Vagina (tissue), 2 donors: Measurements from ENCODE around the gene RB1. TPM values are rescaled to one million over a fixed set of nuclear protein-coding genes. Genes with fewer than 3 reads are reported as not detected.

ENCODE experiments used
- DNase-seq, 2 donors: peaks; one replicate each; pipeline ENCODE4 v3.0.0-alpha.2; 2017; ENCODE audit errors: extremely low spot score in 2 of 2
- H3K27ac ChIP-seq: fragments of 200-600 bp; sonication (generic); one replicate; pipeline ENCODE4 v1.5.1; 2019
- H3K27me3 ChIP-seq: fragments of 200-600 bp; sonication (generic); one replicate; pipeline ENCODE4 v1.5.1; 2019
- H3K36me3 ChIP-seq, 2 donors: fragments of 200-600 bp; sonication (generic); one replicate each; pipeline ENCODE4 v1.5.1; 2017 to 2019
- H3K4me1 ChIP-seq: fragments of 200-600 bp; sonication (generic); one replicate; pipeline ENCODE4 v1.5.1; 2019
- H3K4me3 ChIP-seq, 2 donors: fragments of 200-600 bp; sonication (generic); 1 replicate in 1 of 2; 2 replicates in 1 of 2; pipeline ENCODE4 v1.5.1; 2016 to 2019
- H3K9me3 ChIP-seq: fragments of 200-600 bp; sonication (generic); one replicate; pipeline ENCODE4 v1.5.1; 2019
- POLR2A ChIP-seq, 2 donors: fragments of 450-650 bp; IDR thresholded peaks; one replicate each; pipeline ENCODE4 v1.6.1; 2017; ENCODE audit warnings: antibody characterized with exemption in 2 of 2, mild to moderate bottlenecking in 2 of 2, moderate library complexity in 2 of 2
- POLR2AphosphoS5 ChIP-seq, 2 donors: sonication (generic); formaldehyde crosslinking; IDR thresholded peaks; one replicate each; pipeline ENCODE4 v1.9.0; 2017; ENCODE audit warnings: antibody characterized with exemption in 2 of 2, mild to moderate bottlenecking in 2 of 2, low read depth in 1 of 2; ENCODE audit not compliant: insufficient read depth in 1 of 2
- intact Hi-C: fragments of 100-400 bp; cut with DNase I; formaldehyde crosslinking; loops from one replicate; pipeline ENCODE4 v1.15.1; 2023
- total RNA-seq: library from RNA; depleted of rRNA; stranded (reverse); fragments of >200 nt; gene quantifications from one replicate; pipeline ENCODE4 v1.2.3, GENCODE V29; 2016
- TF ChIP-seq, protein P1 (sequence below), 3 experiments: fragments of 450-650 bp in 2 of 3; fragments of 200-600 bp in 1 of 3; sonication (generic) in 1 of 3; IDR thresholded peaks; one replicate each; pipeline ENCODE4 v1.5.1; 2017 to 2019; ENCODE audit warnings: antibody characterized with exemption in 3 of 3, mild to moderate bottlenecking in 2 of 3, moderate library complexity in 2 of 3

The RB1 gene
- total RNA-seq, 1 donor from 2014 or later, result 34.4 TPM

DNA sequence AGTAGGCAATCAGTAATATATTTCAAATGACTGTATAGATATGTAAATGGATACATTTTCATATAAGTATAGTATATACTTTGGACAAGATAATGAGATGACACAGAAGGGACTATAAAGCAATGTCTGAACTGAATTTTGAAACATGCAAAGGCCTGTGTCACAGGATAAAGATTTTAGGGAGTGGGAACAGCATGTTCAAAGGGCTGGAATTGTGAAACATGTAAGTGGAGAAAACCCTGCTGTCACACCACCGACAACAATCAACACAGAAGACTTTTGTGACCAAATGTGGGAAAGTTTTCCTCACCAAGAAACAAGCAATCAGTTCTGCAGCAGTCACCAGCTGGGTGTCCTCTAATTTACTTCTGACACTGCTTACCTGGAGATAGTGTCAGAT lies 66.4 kb downstream of the RB1 start:
- H3K36me3 ChIP-seq, result peaks cover 0 to 9% of the 10 kb centered on the region in 2 donors
- H3K9me3 ChIP-seq, result no peaks in the 10 kb centered on the region
- TF ChIP-seq POLR2A (IDR thresholded peaks at IDR 0.05) (no peak), POLR2AphosphoS5 (IDR thresholded peaks at IDR 0.05; ENCODE audit: insufficient read depth in 1 of 2, low read depth in 1 of 2) (no peak)
- TF ChIP-seq, protein P1, sequence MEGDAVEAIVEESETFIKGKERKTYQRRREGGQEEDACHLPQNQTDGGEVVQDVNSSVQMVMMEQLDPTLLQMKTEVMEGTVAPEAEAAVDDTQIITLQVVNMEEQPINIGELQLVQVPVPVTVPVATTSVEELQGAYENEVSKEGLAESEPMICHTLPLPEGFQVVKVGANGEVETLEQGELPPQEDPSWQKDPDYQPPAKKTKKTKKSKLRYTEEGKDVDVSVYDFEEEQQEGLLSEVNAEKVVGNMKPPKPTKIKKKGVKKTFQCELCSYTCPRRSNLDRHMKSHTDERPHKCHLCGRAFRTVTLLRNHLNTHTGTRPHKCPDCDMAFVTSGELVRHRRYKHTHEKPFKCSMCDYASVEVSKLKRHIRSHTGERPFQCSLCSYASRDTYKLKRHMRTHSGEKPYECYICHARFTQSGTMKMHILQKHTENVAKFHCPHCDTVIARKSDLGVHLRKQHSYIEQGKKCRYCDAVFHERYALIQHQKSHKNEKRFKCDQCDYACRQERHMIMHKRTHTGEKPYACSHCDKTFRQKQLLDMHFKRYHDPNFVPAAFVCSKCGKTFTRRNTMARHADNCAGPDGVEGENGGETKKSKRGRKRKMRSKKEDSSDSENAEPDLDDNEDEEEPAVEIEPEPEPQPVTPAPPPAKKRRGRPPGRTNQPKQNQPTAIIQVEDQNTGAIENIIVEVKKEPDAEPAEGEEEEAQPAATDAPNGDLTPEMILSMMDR (IDR thresholded peaks at IDR 0.05), result no peak
- no peak overlapping the region for H3K27ac ChIP-seq
- H3K4me1 ChIP-seq, result no peaks in the 10 kb centered on the region
- H3K27me3 ChIP-seq, result no peaks in the 10 kb centered on the region
- H3K4me3 ChIP-seq, result no peak overlapping the region
- intact Hi-C loops, result no loop called here
- no peak for DNase-seq

DNA sequence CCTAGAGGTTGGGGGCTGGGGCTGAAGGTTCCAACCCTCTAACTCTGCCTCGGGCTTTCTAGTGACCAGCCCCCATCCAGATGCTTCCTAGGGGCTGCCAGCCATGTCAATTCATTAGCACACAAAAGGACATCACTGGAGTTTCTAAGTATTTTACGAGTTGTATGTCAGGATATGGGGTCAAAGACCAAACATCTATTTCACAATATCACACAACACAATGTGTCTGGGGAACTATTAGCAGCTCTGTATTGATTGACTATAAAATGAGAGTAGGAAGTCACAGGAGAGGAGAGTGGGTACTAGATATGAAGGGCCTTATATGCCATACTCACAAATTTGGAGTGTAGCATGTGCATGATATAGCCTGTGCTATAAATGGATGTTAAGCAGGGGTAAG lies 67.3 kb downstream of the RB1 start:
- Histone ChIP-seq H3K4me1 (no peaks in the 10 kb centered on the region), H3K27me3 (no peaks in the 10 kb centered on the region), H3K27ac (no peak overlapping the region), H3K36me3 (peaks cover 0 to 11% of the 10 kb centered on the region in 2 donors), H3K4me3 (no peak overlapping the region), H3K9me3 (no peaks in the 10 kb centered on the region)
- TF ChIP-seq, protein P1 (IDR thresholded peaks at IDR 0.05), result no peak
- TF ChIP-seq POLR2A (IDR thresholded peaks at IDR 0.05), result no peak
- no peak for TF ChIP-seq POLR2AphosphoS5 (IDR thresholded peaks at IDR 0.05; ENCODE audit: insufficient read depth in 1 of 2, low read depth in 1 of 2)
- intact Hi-C loops, result no loop called here
- DNase-seq, result no peak

DNA sequence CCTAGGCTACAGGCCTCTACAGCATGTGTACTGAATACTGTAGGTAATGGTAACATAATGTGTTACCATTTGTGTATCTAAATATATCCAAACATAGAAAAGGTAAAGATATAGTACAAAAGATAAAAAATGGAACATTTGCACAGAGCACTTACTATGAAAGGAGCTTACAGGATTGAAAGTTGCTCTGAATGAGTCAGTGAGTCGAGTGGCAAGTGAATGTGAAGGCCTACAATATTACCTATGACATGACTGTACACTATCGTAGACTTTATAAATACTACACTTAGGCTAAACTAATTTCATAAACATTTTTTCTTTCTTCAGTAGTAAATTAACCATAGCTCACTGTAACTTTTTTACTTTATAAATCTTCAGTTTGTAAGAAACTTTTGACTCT lies 74.3 kb downstream of the RB1 start:
- Histone ChIP-seq H3K9me3 (no peaks in the 10 kb centered on the region), H3K36me3 (peaks cover 0 to 29% of the 10 kb centered on the region in 2 donors), H3K27me3 (no peaks in the 10 kb centered on the region), H3K27ac (no peak overlapping the region), H3K4me3 (no peak overlapping the region), H3K4me1 (no peaks in the 10 kb centered on the region)
- TF ChIP-seq POLR2AphosphoS5 (IDR thresholded peaks at IDR 0.05; ENCODE audit: insufficient read depth in 1 of 2, low read depth in 1 of 2) (no peak), POLR2A (IDR thresholded peaks at IDR 0.05) (no peak)
- TF ChIP-seq, protein P1 (IDR thresholded peaks at IDR 0.05), result no peak
- no peak for DNase-seq
- intact Hi-C loops, result no loop called here

DNA sequence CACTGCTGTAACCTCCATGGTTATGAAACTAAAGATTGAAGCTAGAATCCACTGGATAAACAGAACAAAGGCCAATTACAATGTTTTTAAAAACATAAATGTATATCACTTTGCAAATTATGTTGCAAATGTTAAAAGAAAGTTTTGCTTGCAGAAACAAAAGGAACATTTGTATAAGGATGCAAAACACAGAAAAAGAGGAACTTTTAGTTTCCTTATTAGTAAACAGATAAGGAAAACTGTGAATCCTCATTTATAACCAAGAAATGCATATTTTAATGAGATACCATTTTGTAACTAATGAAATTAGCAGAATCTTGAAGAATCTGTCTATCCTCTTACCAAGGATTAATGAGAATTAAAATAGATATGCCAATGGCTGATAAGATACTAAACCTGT lies 77.0 kb downstream of the RB1 start:
- no peaks in the 10 kb centered on the region for H3K9me3 ChIP-seq
- H3K4me1 ChIP-seq, result no peaks in the 10 kb centered on the region
- no peaks in the 10 kb centered on the region for H3K27me3 ChIP-seq
- intact Hi-C loops, result no loop called here
- peaks cover 0 to 30% of the 10 kb centered on the region in 2 donors for H3K36me3 ChIP-seq
- no peak overlapping the region for H3K27ac ChIP-seq
- DNase-seq, result no peak
- no peak overlapping the region for H3K4me3 ChIP-seq
- TF ChIP-seq POLR2AphosphoS5 (IDR thresholded peaks at IDR 0.05; ENCODE audit: insufficient read depth in 1 of 2, low read depth in 1 of 2), result no peak
- TF ChIP-seq, protein P1 (IDR thresholded peaks at IDR 0.05), result no peak
- no peak for TF ChIP-seq POLR2A (IDR thresholded peaks at IDR 0.05)

DNA sequence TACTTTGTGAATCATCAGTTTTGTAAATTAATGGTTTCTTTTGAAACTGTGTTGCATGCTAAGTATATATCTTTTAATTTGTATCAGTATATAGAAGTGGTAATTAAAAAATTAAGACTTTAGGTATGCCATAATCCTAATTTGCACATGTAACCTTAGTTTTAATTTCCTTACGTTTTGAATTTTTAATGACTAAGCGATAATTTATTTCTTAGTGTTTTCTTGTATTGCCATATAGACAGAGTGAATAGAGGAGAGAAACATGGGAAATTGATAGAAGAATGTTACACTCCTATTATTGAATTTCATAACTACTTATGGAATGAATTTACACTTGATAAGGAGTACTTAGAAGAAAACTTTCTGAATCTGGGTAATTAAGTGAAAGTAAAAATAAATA lies 79.8 kb downstream of the RB1 start:
- DNase-seq, result no peak
- intact Hi-C loops, result no loop called here
- no peaks in the 10 kb centered on the region for H3K9me3 ChIP-seq
- no peak overlapping the region for H3K27ac ChIP-seq
- no peaks in the 10 kb centered on the region for H3K27me3 ChIP-seq
- no peaks in the 10 kb centered on the region for H3K4me1 ChIP-seq
- H3K36me3 ChIP-seq, result peaks cover 0 to 25% of the 10 kb centered on the region in 2 donors
- TF ChIP-seq, protein P1 (IDR thresholded peaks at IDR 0.05), result no peak
- TF ChIP-seq POLR2AphosphoS5 (IDR thresholded peaks at IDR 0.05; ENCODE audit: insufficient read depth in 1 of 2, low read depth in 1 of 2) (no peak), POLR2A (IDR thresholded peaks at IDR 0.05) (no peak)
- H3K4me3 ChIP-seq, result no peak overlapping the region
